HCT116 (cell line): ENCODE results near the gene TRIML2. TPM values are rescaled to one million over a fixed set of nuclear protein-coding genes. Genes with fewer than 3 reads are reported as not detected.

Experiments
- ATAC-seq: fragments of 200-7000 bp; cut with Tn5 transposase; 2 replicates; pipeline ENCODE4 v1.9.1; 2020; ENCODE audit warnings: mild to moderate bottlenecking, moderate library complexity
- BruUV-seq: library from RNA; stranded (reverse); fragments of 400-500 nt; replicated peaks from 2 replicates; lab custom pipeline; 2021; lab: Mats Ljungman, UMichigan
- CTCF ChIA-PET: fragments of 300-600 bp; sonication (Branson Sonifier 250); formaldehyde crosslinking; loops from one replicate; lab custom pipeline; 2021; ENCODE audit warnings: antibody characterized with exemption; lab: Charles Lee
- POLR2A ChIA-PET: fragments of 300-600, 350-600 bp; sonication (Branson Sonifier 250); formaldehyde crosslinking; loops from one replicate; lab custom pipeline; 2021; ENCODE audit warnings: antibody characterized with exemption; lab: Charles Lee
- RAD21 ChIA-PET, 2 experiments: fragments of 300-600 bp; sonication (Branson Sonifier 250); formaldehyde crosslinking; loops; one replicate each; lab custom pipeline; 2023; ENCODE audit warnings: low total read pairs in 2 of 2; ENCODE audit not compliant: uncharacterized antibody in 2 of 2, unreplicated experiment in 2 of 2, low non-redundant PET in 1 of 2; lab: Charles Lee
- DNase-seq: peaks from one replicate; pipeline ENCODE4 v3.0.0-alpha.2; 2010; ENCODE audit warnings: low read depth, low spot score
- H2AFZ ChIP-seq: fragments of 200-600 bp; shearing (Covaris generic), sonication (generic); 2 replicates; pipeline ENCODE4 v1.6.1; 2017; ENCODE audit warnings: low read depth, mixed run types, mixed read lengths, antibody characterized with exemption, low read length; ENCODE audit not compliant: poor library complexity, severe bottlenecking
- H3K27ac ChIP-seq: 2 replicates; pipeline ENCODE4 v1.5.1; 2012; ENCODE audit warnings: low read depth, low read length
- H3K27me3 ChIP-seq: fragments of 200-600 bp; sonication (generic); 2 replicates; pipeline ENCODE4 v1.6.1; 2016; ENCODE audit warnings: mixed run types, low read length, mixed read lengths; ENCODE audit not compliant: insufficient read depth
- H3K36me3 ChIP-seq, 2 experiments: fragments of 200-500 bp in 1 of 2; fragments of 200-600 bp in 1 of 2; sonication (Bioruptor generic) in 1 of 2; sonication (generic) in 1 of 2; 2 replicates each; pipeline versions ENCODE4 v1.5.1 to v1.6.1; 2014 to 2016; ENCODE audit warnings: low read length in 2 of 2, inconsistent platforms in 1 of 2, mixed read lengths in 1 of 2, mixed run types in 1 of 2; ENCODE audit not compliant: insufficient read depth in 2 of 2, control insufficient read depth in 1 of 2
- H3K4me1 ChIP-seq, 2 experiments: fragments of 200-600 bp in 1 of 2; sonication (generic) in 1 of 2; 2 replicates each; pipeline versions ENCODE4 v1.5.1 to v1.6.1; 2012 to 2017; ENCODE audit warnings: low read length in 2 of 2, inconsistent platforms in 1 of 2, mild to moderate bottlenecking in 1 of 2, mixed read lengths in 1 of 2, mixed run types in 1 of 2, moderate library complexity in 1 of 2; ENCODE audit not compliant: insufficient read depth in 2 of 2, control insufficient read depth in 1 of 2
- H3K4me2 ChIP-seq: fragments of 200-600 bp; sonication (generic); 2 replicates; pipeline ENCODE4 v1.6.1; 2017; ENCODE audit warnings: mixed run types, low read length, mixed read lengths
- H3K4me3 ChIP-seq, 2 experiments: fragments of 200-600 bp in 1 of 2; sonication (generic) in 1 of 2; replicated peaks in 1 of 2; 2 replicates each; pipeline ENCODE4 v1.5.1; 2011 to 2016; ENCODE audit warnings: low read length in 2 of 2, control low read depth in 1 of 2, low read depth in 1 of 2, mild to moderate bottlenecking in 1 of 2, mixed read lengths in 1 of 2, mixed run types in 1 of 2
- H3K79me2 ChIP-seq: fragments of 200-600 bp; sonication (generic); 2 replicates; pipeline ENCODE4 v1.6.1; 2017; ENCODE audit warnings: mild to moderate bottlenecking, mixed run types, low read length, moderate library complexity, mixed read lengths; ENCODE audit not compliant: insufficient read depth
- H3K9ac ChIP-seq: fragments of 200-600 bp; sonication (generic); 2 replicates; pipeline ENCODE4 v1.6.1; 2016; ENCODE audit warnings: low read length, mixed read lengths
- H3K9me2 ChIP-seq: fragments of 200-600 bp; sonication (generic), shearing (Covaris generic); 2 replicates; pipeline ENCODE4 v1.6.1; 2017; ENCODE audit warnings: mixed run types, mild to moderate bottlenecking, moderate library complexity; ENCODE audit not compliant: insufficient read depth
- H3K9me3 ChIP-seq, 2 experiments: fragments of 200-500 bp in 1 of 2; fragments of 200-600 bp in 1 of 2; sonication (Bioruptor generic) in 1 of 2; sonication (generic) in 1 of 2; 2 replicates each; pipeline ENCODE4 v1.6.1; 2014 to 2017; ENCODE audit warnings: low read length in 2 of 2, mixed read lengths in 2 of 2, inconsistent platforms in 1 of 2, low read depth in 1 of 2, mild to moderate bottlenecking in 1 of 2, mixed run types in 1 of 2, moderate library complexity in 1 of 2; ENCODE audit not compliant: control insufficient read depth in 1 of 2, insufficient read depth in 1 of 2
- H4K20me1 ChIP-seq: fragments of 200-600 bp; sonication (generic), shearing (Covaris generic); 2 replicates; pipeline ENCODE4 v1.6.1; 2017; ENCODE audit warnings: mixed run types, mild to moderate bottlenecking, moderate library complexity; ENCODE audit not compliant: insufficient read depth
- ATF3 ChIP-seq: IDR thresholded peaks from 2 replicates; pipeline ENCODE4 v1.6.1; 2012
- CBX3 ChIP-seq: IDR thresholded peaks from 2 replicates; pipeline ENCODE4 v1.6.1; 2012; ENCODE audit warnings: low read depth
- EGR1 ChIP-seq: IDR thresholded peaks from 2 replicates; pipeline ENCODE4 v1.6.1; 2012; ENCODE audit warnings: low read depth
- ELF1 ChIP-seq: IDR thresholded peaks from 2 replicates; pipeline ENCODE4 v1.6.1; 2012; ENCODE audit warnings: low read depth, borderline replicate concordance
- EZH2 ChIP-seq: fragments of 200-600 bp; sonication (generic); IDR thresholded peaks from 2 replicates; pipeline ENCODE4 v1.6.1; 2017; ENCODE audit warnings: antibody characterized with exemption, mixed run types
- EZH2phosphoT487 ChIP-seq: fragments of 200-600 bp; IDR thresholded peaks from 2 replicates; pipeline ENCODE4 v1.6.1; 2018; ENCODE audit warnings: antibody characterized with exemption, borderline replicate concordance
- FOSL1 ChIP-seq: IDR thresholded peaks from 2 replicates; pipeline ENCODE4 v1.6.1; 2012; ENCODE audit warnings: low read depth
- MAX ChIP-seq: IDR thresholded peaks from 2 replicates; pipeline ENCODE4 v1.6.1; 2012
- POLR2A ChIP-seq: IDR thresholded peaks from 2 replicates; pipeline ENCODE4 v1.7.0; 2011; ENCODE audit warnings: borderline replicate concordance; ENCODE audit not compliant: insufficient read depth, insufficient read length; ENCODE audit errors: extremely low read depth
- POLR2AphosphoS5 ChIP-seq: IDR thresholded peaks from 2 replicates; pipeline ENCODE4 v1.6.1; 2011; ENCODE audit warnings: mild to moderate bottlenecking, low read depth, low read length, moderate library complexity
- RAD21 ChIP-seq: IDR thresholded peaks from 2 replicates; pipeline ENCODE4 v1.6.1; 2012; ENCODE audit warnings: low read depth, mild to moderate bottlenecking
- REST ChIP-seq: IDR thresholded peaks from 2 replicates; pipeline ENCODE4 v1.6.1; 2012; ENCODE audit warnings: low read depth
- SP1 ChIP-seq: IDR thresholded peaks from 2 replicates; pipeline ENCODE4 v1.6.1; 2012; ENCODE audit warnings: low read depth
- SRF ChIP-seq: IDR thresholded peaks from 2 replicates; pipeline ENCODE4 v1.6.1; 2012; ENCODE audit warnings: low read depth
- TCF7L2 ChIP-seq: IDR thresholded peaks from 2 replicates; pipeline ENCODE4 v1.7.0; 2011; ENCODE audit warnings: borderline replicate concordance, inconsistent platforms; ENCODE audit not compliant: insufficient read depth, insufficient read length; ENCODE audit errors: extremely low read depth
- YY1 ChIP-seq: IDR thresholded peaks from 2 replicates; pipeline ENCODE4 v1.6.1; 2011; ENCODE audit warnings: low read length, low read depth, moderate library complexity, mild to moderate bottlenecking; ENCODE audit not compliant: insufficient replicate concordance; ENCODE audit errors: extremely low read depth
- ZBTB33 ChIP-seq: IDR thresholded peaks from 2 replicates; pipeline ENCODE4 v1.6.1; 2011; ENCODE audit warnings: mild to moderate bottlenecking, low read length, moderate library complexity; ENCODE audit not compliant: insufficient replicate concordance; ENCODE audit errors: extremely low read depth
- intact Hi-C: fragments of 100-400 bp; cut with micrococcal nuclease; formaldehyde crosslinking; loops from 2 replicates; pipeline ENCODE4 v1.10.0; 2022
- total RNA-seq: library from RNA; stranded (reverse); gene quantifications from one replicate; pipeline ENCODE4 v1.2.1, GENCODE V29; 2021; ENCODE audit not compliant: unreplicated experiment

The TRIML2 gene
- total RNA-seq, 1 experiment from 2014 or later = 6.3 TPM

- intact Hi-C loops = no loop called here
- Histone ChIP-seq H3K4me3 (no peak overlapping the region), H3K9ac (no peak overlapping the region), H3K9me2 (no peaks in the 10 kb centered on the region), H3K4me2 (no peak overlapping the region), H2AFZ (no peak overlapping the region), H3K4me1 (no peaks in the 10 kb centered on the region), H3K79me2 (no peaks in the 10 kb centered on the region), H3K27ac (no peak overlapping the region), H3K9me3 (no peaks in the 10 kb centered on the region), H3K27me3 (no peaks in the 10 kb centered on the region), H3K36me3 (no peaks in the 10 kb centered on the region), H4K20me1 (no peaks in the 10 kb centered on the region)
- ChIA-PET RAD21 (no interaction called here), POLR2A (no interaction called here), CTCF (no interaction called here)
- no peak for ATAC-seq
- TF ChIP-seq TCF7L2 (no peak), POLR2A (no peak), ZBTB33 (no peak), EZH2phosphoT487 (no peak), CBX3 (no peak), MAX (no peak), SRF (no peak), ELF1 (no peak), REST (no peak), EGR1 (no peak), SP1 (no peak), RAD21 (no peak), FOSL1 (no peak), ATF3 (no peak), EZH2 (no peak), POLR2AphosphoS5 (no peak), YY1 (no peak)
- DNase-seq = no peak
- BruUV-seq = no TSS peak
These were observed 38.4 kb upstream of the TRIML2 start for GRCh38 chr4:188147776-188148175.
